ENCODE data around the gene ZBTB16.

Gene ZBTB16

DNA sequence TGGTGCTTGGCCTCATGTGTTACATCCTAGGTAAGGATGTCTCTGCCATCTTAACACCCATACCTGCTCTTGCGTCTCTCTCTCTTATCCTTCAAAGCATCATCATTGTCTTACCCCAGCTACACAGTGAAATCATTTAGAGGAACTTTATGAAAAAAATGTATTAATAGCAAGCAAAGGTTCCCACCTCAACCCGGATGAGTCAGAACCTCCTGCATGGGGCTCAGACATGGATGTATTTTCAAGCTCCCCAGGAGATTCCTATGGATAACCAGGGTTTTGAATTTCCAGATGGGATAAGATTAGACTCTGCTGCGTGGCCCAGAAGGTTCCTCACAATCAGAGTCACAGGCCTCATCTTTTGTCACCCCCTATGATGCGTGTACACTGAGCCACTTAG, 147.6 kb downstream of the ZBTB16 start:
- H3K36me3 ChIP-seq (ENCODE audit: control insufficient read depth in 2 of 2, insufficient read depth in 1 of 2, low read length in 2 of 2) = no peaks in the 10 kb centered on the region
- POLR2A ChIA-PET = no interaction called here
- CTCF ChIA-PET = interaction anchor here (1.2 kb wide), 1 partner anchor 212 kb away, joined by 3 read pairs; no protein-coding TSS in a partner anchor
- TF ChIP-seq ZIC2 (tag by site-specific recombination; IDR thresholded peaks at IDR 0.05) (0 out of 2 replicates have a peak, but pooled peaks have one; percentile 8), SETDB1 (IDR thresholded peaks at IDR 0.05; ENCODE audit: insufficient read length, low read length) (no peak), ZNF580 (tag by site-specific recombination; IDR thresholded peaks at IDR 0.05) (no peak), GLI4 (tag by site-specific recombination; IDR thresholded peaks at IDR 0.05) (no peak), ZNF558 (tag by site-specific recombination; IDR thresholded peaks at IDR 0.05) (no peak)
- TF ChIP-seq, protein P1, sequence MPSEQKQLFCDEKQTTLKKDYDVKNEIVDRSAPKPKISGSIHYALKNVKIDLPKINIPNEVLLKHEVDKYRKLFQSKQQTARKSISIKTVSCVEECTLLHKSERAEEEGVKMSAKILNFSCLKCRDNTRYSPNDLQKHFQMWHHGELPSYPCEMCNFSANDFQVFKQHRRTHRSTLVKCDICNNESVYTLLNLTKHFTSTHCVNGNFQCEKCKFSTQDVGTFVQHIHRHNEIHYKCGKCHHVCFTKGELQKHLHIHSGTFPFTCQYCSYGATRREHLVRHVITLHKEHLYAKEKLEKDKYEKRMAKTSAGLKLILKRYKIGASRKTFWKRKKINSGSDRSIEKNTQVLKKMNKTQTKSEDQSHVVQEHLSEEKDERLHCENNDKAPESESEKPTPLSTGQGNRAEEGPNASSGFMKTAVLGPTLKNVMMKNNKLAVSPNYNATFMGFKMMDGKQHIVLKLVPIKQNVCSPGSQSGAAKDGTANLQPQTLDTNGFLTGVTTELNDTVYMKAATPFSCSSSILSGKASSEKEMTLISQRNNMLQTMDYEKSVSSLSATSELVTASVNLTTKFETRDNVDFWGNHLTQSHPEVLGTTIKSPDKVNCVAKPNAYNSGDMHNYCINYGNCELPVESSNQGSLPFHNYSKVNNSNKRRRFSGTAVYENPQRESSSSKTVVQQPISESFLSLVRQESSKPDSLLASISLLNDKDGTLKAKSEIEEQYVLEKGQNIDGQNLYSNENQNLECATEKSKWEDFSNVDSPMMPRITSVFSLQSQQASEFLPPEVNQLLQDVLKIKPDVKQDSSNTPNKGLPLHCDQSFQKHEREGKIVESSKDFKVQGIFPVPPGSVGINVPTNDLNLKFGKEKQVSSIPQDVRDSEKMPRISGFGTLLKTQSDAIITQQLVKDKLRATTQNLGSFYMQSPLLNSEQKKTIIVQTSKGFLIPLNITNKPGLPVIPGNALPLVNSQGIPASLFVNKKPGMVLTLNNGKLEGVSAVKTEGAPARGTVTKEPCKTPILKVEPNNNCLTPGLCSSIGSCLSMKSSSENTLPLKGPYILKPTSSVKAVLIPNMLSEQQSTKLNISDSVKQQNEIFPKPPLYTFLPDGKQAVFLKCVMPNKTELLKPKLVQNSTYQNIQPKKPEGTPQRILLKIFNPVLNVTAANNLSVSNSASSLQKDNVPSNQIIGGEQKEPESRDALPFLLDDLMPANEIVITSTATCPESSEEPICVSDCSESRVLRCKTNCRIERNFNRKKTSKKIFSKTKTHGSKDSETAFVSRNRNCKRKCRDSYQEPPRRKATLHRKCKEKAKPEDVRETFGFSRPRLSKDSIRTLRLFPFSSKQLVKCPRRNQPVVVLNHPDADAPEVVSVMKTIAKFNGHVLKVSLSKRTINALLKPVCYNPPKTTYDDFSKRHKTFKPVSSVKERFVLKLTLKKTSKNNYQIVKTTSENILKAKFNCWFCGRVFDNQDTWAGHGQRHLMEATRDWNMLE (tag by site-specific recombination; conservative IDR thresholded peaks at IDR 0.05; ENCODE audit: low read depth) = no peak
- TF ChIP-seq, protein P2, sequence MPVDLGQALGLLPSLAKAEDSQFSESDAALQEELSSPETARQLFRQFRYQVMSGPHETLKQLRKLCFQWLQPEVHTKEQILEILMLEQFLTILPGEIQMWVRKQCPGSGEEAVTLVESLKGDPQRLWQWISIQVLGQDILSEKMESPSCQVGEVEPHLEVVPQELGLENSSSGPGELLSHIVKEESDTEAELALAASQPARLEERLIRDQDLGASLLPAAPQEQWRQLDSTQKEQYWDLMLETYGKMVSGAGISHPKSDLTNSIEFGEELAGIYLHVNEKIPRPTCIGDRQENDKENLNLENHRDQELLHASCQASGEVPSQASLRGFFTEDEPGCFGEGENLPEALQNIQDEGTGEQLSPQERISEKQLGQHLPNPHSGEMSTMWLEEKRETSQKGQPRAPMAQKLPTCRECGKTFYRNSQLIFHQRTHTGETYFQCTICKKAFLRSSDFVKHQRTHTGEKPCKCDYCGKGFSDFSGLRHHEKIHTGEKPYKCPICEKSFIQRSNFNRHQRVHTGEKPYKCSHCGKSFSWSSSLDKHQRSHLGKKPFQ (tag by site-specific recombination; IDR thresholded peaks at IDR 0.05) = no peak
- H3K27ac ChIP-seq (ENCODE audit: extremely low read depth, low read depth, low read length) = no peak overlapping the region
- no peaks in the 10 kb centered on the region for H3K9me3 ChIP-seq (ENCODE audit: control insufficient read depth, insufficient read depth, low read depth, low read length)
- no peaks in the 10 kb centered on the region for H3K4me1 ChIP-seq (ENCODE audit: control insufficient read depth, insufficient read depth, low read length)
- no peak overlapping the region for H3K4me3 ChIP-seq (ENCODE audit: low read depth, low read length)

GRCh38 chr11:114208377-114208776, 148.9 kb downstream of the ZBTB16 start:
- no peak overlapping the region for H3K4me3 ChIP-seq (ENCODE audit: low read depth, low read length)
- POLR2A ChIA-PET = no interaction called here
- CTCF ChIA-PET = interaction anchor here (0.7 to 0.9 kb wide), 2 partner anchors 182 to 312 kb away, joined by 4 to 5 read pairs; no protein-coding TSS in a partner anchor

More at GRCh38 chr11:114208377-114208776, 148.9 kb downstream of the ZBTB16 start:
- TF ChIP-seq ZNF138 (tag by site-specific recombination; IDR thresholded peaks at IDR 0.05; ENCODE audit: borderline replicate concordance) (no peak), ZNF626 (tag by site-specific recombination; IDR thresholded peaks at IDR 0.05) (no peak)
- TF ChIP-seq, protein P3, sequence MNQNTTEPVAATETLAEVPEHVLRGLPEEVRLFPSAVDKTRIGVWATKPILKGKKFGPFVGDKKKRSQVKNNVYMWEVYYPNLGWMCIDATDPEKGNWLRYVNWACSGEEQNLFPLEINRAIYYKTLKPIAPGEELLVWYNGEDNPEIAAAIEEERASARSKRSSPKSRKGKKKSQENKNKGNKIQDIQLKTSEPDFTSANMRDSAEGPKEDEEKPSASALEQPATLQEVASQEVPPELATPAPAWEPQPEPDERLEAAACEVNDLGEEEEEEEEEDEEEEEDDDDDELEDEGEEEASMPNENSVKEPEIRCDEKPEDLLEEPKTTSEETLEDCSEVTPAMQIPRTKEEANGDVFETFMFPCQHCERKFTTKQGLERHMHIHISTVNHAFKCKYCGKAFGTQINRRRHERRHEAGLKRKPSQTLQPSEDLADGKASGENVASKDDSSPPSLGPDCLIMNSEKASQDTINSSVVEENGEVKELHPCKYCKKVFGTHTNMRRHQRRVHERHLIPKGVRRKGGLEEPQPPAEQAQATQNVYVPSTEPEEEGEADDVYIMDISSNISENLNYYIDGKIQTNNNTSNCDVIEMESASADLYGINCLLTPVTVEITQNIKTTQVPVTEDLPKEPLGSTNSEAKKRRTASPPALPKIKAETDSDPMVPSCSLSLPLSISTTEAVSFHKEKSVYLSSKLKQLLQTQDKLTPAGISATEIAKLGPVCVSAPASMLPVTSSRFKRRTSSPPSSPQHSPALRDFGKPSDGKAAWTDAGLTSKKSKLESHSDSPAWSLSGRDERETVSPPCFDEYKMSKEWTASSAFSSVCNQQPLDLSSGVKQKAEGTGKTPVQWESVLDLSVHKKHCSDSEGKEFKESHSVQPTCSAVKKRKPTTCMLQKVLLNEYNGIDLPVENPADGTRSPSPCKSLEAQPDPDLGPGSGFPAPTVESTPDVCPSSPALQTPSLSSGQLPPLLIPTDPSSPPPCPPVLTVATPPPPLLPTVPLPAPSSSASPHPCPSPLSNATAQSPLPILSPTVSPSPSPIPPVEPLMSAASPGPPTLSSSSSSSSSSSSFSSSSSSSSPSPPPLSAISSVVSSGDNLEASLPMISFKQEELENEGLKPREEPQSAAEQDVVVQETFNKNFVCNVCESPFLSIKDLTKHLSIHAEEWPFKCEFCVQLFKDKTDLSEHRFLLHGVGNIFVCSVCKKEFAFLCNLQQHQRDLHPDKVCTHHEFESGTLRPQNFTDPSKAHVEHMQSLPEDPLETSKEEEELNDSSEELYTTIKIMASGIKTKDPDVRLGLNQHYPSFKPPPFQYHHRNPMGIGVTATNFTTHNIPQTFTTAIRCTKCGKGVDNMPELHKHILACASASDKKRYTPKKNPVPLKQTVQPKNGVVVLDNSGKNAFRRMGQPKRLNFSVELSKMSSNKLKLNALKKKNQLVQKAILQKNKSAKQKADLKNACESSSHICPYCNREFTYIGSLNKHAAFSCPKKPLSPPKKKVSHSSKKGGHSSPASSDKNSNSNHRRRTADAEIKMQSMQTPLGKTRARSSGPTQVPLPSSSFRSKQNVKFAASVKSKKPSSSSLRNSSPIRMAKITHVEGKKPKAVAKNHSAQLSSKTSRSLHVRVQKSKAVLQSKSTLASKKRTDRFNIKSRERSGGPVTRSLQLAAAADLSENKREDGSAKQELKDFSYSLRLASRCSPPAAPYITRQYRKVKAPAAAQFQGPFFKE (tag by site-specific recombination; IDR thresholded peaks at IDR 0.05; ENCODE audit: borderline replicate concordance) = no peak
- no peaks in the 10 kb centered on the region for H3K9me3 ChIP-seq (ENCODE audit: control insufficient read depth, insufficient read depth, low read depth, low read length)
- no peaks in the 10 kb centered on the region for H3K4me1 ChIP-seq (ENCODE audit: control insufficient read depth, insufficient read depth, low read length)
- H3K36me3 ChIP-seq (ENCODE audit: control insufficient read depth in 2 of 2, insufficient read depth in 1 of 2, low read length in 2 of 2) = no peaks in the 10 kb centered on the region
- no peak overlapping the region for H3K27ac ChIP-seq (ENCODE audit: extremely low read depth, low read depth, low read length)

All from HEK293 (cell line).